Activated T-cell treated with anti-CD3 and anti-CD28 coated beads, Interleukin-2, amount 50 U/mL, for 1 hour (primary cell): ENCODE results near the gene PRDM12.

ENCODE experiments used
- DNase-seq: peaks from one replicate; pipeline ENCODE4 v3.0.0-alpha.2; 2020

Gene PRDM12

GRCh38 chr9:130664251-130665028, at the start of gene PRDM12:
Gene PRDM12 (plus strand): TSS chr9:130664594. CDS start chr9:130664654, 60 bp downstream.
- DNase-seq: no peak

GRCh38 chr9:130616451-130616850, 47.9 kb upstream of the PRDM12 start:
- no peak for DNase-seq

- DNase-seq: no peak
These were observed 40.9 kb upstream of the PRDM12 start for GRCh38 chr9:130623466-130623865.

GRCh38 chr9:130624154-130624553, 40.2 kb upstream of the PRDM12 start:
- DNase-seq: no peak

- DNase-seq: no peak
These were observed 38.0 kb upstream of the PRDM12 start for GRCh38 chr9:130626249-130626996.

- DNase-seq: no peak
These were observed 37.3 kb upstream of the PRDM12 start for GRCh38 chr9:130627051-130627450.

- no peak for DNase-seq
These were observed 36.2 kb upstream of the PRDM12 start for GRCh38 chr9:130627896-130628792.

- no peak for DNase-seq
These were observed 34.8 kb upstream of the PRDM12 start for GRCh38 chr9:130629443-130630070.

- DNase-seq: no peak
These were observed 34.3 kb upstream of the PRDM12 start for GRCh38 chr9:130630071-130630450.

GRCh38 chr9:130630506-130631330, 33.7 kb upstream of the PRDM12 start:
- no peak for DNase-seq

- DNase-seq: no peak
These were observed 32.9 kb upstream of the PRDM12 start for GRCh38 chr9:130631331-130632080.

- no peak for DNase-seq
These were observed 32.2 kb upstream of the PRDM12 start for GRCh38 chr9:130632081-130632710.

GRCh38 chr9:130632841-130633240, 31.6 kb upstream of the PRDM12 start:
- no peak for DNase-seq

GRCh38 chr9:130633336-130634190, 30.8 kb upstream of the PRDM12 start:
- no peak for DNase-seq

GRCh38 chr9:130634191-130634768, 30.1 kb upstream of the PRDM12 start:
- no peak for DNase-seq

GRCh38 chr9:130634801-130635200, 29.6 kb upstream of the PRDM12 start:
- no peak for DNase-seq

GRCh38 chr9:130635306-130635705, 29.1 kb upstream of the PRDM12 start:
- DNase-seq: no peak

GRCh38 chr9:130635721-130636647, 28.4 kb upstream of the PRDM12 start:
- no peak for DNase-seq
